Stimulated activated CD4-positive, alpha-beta T cell treated with anti-CD3 and anti-CD28 coated beads, Interleukin-15, amount 100 ng/mL, for 1 hour (primary cell): Measurements from ENCODE around the gene NPIPB6.

Experiments used
- DNase-seq, 2 donors: peaks; one replicate each; pipeline ENCODE4 v3.0.0-alpha.2; 2020; ENCODE audit warnings: low read depth in 1 of 2, low spot score in 1 of 2

The NPIPB6 gene

DNA sequence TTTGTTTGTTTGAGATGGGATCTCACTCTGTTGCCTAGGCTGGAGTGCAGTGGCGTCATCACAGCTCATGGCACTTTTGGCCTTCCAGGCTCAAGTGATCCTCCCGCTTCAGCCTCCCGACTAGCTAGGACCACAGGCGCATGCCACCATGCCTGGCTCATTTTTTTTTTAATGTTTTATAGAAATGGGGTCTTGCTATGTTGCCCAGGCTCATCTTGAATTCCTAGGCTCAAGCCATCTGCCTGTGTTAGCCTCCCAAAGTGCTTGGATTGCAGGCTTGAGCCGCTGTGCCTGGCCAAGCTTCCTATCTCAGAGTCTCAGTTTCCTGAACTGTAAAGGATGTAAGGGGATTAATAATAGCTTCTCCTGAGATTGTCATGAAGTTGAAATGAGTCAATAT is 63.0 kb downstream of the NPIPB6 start:
- no peak for DNase-seq

- no peak for DNase-seq
Measured at GRCh38 chr16:28298511-28298878, 64.8 kb downstream of the NPIPB6 start.

- DNase-seq, result no peak
Measured at GRCh38 chr16:28297784-28298510, 65.4 kb downstream of the NPIPB6 start.

- DNase-seq, result no peak
Measured at GRCh38 chr16:28297308-28297707, 66.0 kb downstream of the NPIPB6 start.

- no peak for DNase-seq
Measured at GRCh38 chr16:28295276-28295675, 68.0 kb downstream of the NPIPB6 start.

DNA sequence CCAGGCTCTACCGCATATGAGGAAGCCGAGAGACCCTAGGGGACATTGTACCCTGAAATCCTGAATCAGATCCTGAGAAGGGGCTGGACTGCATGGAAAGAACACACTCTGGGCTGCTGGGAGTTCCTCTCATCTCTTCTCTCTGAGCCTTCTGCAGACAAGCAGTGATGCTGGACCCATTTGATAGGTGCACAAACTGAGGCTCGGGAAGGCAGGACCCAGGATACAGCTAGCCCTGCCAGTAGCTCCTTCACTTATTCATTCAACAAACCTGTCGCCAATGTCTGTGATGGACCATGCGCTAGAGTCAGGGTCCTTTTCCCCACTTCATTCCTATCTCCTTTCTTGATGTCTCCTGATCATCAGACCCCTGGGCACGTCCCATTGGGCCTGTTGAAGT is 69.1 kb downstream of the NPIPB6 start:
- DNase-seq, result no peak

DNA sequence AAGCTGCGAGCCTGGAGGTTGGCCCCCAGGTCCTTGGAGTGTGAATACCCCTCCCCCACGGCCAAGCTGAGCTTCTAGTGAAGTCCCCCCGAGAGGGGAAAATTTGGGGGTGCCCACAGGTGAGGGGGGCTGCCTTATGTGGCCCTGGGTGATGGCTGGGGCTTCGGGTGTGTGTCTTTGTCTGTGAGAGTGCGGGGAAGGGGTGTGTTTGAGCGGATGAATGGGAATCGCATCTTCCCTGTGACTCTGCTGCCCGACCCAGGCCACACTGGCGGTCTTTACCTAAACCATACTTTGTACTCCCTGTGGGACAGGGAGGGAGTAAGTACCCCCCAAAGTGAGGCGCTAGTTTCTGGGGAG is 69.7 kb downstream of the NPIPB6 start:
- no peak for DNase-seq

- DNase-seq, result no peak
Measured at GRCh38 chr16:28292731-28293600, 70.3 kb downstream of the NPIPB6 start.
